GM12875 (cell line): ENCODE results near the gene AARS2.

Experiments used
- H3K4me3 ChIP-seq: one replicate; pipeline ENCODE4 v1.5.1; 2011; ENCODE audit warnings: low read depth, low read length, control low read depth
- CTCF ChIP-seq: IDR thresholded peaks from 2 replicates; pipeline ENCODE4 v1.5.1; 2011; ENCODE audit warnings: low read depth, mild to moderate bottlenecking, control low read depth, inconsistent platforms, low read length, moderate library complexity, borderline replicate concordance; ENCODE audit not compliant: insufficient read depth

Gene AARS2

GRCh38 chr6:44273617-44274016, 39.5 kb downstream of the AARS2 start:
- H3K4me3 ChIP-seq, result no peak overlapping the region
- TF ChIP-seq CTCF, result no peak

- H3K4me3 ChIP-seq, result no peak overlapping the region
- no peak for TF ChIP-seq CTCF
Observed at GRCh38 chr6:44272999-44273566, 40.1 kb downstream of the AARS2 start.

GRCh38 chr6:44272529-44272928, 40.6 kb downstream of the AARS2 start:
- H3K4me3 ChIP-seq, result no peak overlapping the region
- TF ChIP-seq CTCF, result no peak

GRCh38 chr6:44271914-44272313, 41.2 kb downstream of the AARS2 start:
- H3K4me3 ChIP-seq, result no peak overlapping the region
- TF ChIP-seq CTCF, result no peak

GRCh38 chr6:44271406-44271723, 41.8 kb downstream of the AARS2 start:
- H3K4me3 ChIP-seq, result no peak overlapping the region
- TF ChIP-seq CTCF, result no peak

- no peak for TF ChIP-seq CTCF
- H3K4me3 ChIP-seq, result no peak overlapping the region
Observed at GRCh38 chr6:44270526-44271405, 42.4 kb downstream of the AARS2 start.
